Fibroblast of skin of left biceps (primary cell): ENCODE results near the gene SLC38A10.
"Not testable (repeated sequence)": the region's sequence is repeated elsewhere in the genome, so short reads cannot be mapped to it uniquely, and the experiment has no call there.

Source experiments
- DNase-seq, 2 experiments: peaks; one replicate each; pipeline ENCODE4 v3.0.0-alpha.2; 2013; ENCODE audit warnings: low read depth in 2 of 2

The SLC38A10 gene

DNA sequence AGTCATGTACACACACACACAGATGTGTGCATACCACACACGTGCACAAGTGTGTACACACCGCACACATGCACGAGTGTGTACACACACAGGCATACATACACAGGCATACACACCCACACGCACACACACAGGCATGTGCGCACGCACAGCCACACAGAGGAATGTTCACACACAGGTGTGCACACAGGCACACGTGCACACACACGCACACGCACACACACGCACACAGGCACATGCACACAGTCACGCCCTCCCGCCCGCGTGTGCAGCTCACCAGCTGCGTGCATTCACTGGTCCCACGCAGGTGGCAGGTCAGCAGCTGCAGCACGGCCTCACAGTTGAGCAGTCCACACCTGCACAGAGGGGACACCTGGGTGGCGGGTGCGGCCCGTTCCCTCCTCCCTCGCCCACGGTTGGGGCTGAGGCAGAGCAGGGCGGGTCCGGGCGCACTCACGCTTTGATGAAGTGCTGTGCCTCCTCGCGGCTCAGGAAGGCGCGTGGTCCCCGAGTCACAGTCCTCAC, 63.9 kb downstream of the SLC38A10 start:
- DNase-seq = no peak

DNA sequence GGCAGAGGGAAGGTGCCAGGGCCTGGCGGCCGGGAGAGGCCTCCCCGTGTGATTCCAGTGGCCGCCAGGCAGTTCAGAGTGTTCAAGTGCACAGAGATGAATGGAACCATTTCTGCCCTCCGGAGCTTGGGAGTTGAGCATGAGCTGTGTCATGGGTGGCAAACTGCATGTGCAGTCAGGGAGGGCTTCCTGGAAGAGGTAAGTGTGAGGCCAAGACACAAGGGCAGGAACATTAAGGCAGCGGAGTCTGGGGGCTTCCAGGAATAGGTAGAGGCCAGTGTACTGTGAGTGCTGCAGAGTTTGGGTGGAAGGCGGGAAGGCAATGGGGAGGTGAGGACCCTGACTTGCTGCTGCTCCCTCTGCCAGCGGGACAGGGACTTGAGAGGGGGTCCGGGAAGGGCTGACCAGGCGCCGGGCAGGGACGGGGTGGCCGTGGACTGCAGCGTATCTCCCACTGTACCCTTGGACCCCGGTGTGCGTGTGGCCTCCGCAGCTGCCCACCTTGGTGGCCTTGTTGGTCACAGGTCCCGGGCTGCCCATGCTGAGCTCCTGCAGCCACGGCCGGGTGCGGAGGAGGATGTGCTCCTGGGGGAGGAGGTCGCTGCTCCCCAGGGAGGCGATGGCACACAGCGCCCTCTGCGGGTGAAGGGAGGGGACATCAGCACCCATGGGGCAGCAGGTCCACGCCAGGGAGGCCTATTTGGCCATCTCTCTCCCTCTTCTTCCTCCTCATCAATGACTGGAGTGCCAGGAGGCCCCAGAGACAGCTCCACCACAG, 64.9 kb downstream of the SLC38A10 start:
- DNase-seq = no peak

GRCh38 chr17:81229666-81229920, 65.5 kb downstream of the SLC38A10 start:
- DNase-seq = no peak

DNA sequence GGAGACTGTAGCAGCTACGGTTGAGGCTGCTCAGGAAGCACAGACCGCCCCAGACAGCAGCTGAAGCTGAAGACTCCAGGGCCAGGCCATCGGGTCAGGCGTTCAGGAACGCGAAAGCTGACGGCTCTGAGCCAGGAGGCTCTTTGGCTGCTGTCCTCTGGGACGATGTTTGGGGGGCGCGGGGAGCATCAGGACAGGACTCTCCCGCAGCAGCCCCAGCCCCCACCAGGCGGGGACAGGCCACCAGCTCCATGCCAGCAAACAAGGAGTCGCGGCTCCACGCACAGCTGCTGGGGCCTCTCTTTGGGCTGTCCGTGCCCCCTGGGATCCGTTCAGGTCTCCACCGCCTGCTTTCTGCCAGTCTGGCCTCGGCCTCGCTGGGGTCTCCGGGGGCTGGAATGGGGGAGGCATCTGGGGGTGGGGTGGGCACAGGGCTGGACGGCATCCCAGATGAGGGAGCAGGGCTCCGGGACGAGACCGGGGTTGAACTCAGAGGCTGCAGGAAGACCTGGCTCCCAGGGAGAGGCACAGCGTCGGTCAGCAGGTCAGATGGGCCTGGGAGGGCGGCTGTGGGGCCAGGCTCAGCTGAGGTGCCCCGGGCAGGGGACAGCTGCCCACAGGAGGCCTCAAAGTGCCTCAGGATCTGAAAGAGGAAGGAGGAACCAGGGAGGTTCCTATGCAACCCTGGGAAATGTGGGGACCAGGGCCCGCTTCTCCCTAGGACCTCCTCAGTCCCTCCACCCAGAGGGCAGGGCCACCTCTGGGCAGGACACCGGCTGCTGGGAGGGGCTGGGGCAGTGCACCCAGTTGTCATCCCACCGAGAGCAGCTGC, 66.1 kb downstream of the SLC38A10 start:
- no peak for DNase-seq

GRCh38 chr17:81228420-81228819, 66.7 kb downstream of the SLC38A10 start:
- DNase-seq = no peak

DNA sequence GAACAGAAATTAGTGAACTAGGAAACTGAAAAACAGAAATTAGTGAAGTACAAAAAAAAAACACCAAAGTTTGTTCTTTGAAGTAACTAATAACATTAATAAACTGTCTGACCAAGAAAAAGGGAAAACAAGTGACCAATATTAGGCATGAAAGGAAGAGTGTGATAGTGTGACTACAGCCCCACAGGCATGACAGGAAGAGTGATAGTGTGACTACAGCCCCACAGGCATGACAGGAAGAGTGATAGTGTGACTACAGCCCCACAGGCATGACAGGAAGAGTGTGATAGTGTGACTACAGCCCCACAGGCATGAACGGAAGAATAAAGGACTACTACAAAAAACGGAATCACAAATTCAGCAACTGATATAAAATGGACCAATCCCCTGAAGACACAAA, 67.5 kb downstream of the SLC38A10 start:
- not testable (repeated sequence) for DNase-seq

DNA sequence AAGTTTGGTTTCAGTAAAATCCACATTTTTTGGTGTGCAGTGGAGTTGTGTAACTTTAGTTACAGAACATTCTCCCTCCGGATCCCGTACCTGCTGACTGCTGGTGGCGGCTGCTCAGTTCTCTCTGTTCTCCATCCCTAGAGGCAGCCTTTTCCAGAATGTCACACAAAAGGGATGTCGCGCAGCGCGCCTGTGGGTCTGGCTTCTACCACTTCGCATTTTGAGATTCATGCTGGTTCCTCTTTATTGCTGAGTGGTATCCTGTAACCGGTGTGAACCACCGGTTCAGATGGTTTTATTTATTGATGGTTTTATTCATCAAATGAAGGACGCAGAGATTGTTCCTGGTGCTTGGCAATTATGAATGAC, 71.4 kb downstream of the SLC38A10 start:
- no peak for DNase-seq

DNA sequence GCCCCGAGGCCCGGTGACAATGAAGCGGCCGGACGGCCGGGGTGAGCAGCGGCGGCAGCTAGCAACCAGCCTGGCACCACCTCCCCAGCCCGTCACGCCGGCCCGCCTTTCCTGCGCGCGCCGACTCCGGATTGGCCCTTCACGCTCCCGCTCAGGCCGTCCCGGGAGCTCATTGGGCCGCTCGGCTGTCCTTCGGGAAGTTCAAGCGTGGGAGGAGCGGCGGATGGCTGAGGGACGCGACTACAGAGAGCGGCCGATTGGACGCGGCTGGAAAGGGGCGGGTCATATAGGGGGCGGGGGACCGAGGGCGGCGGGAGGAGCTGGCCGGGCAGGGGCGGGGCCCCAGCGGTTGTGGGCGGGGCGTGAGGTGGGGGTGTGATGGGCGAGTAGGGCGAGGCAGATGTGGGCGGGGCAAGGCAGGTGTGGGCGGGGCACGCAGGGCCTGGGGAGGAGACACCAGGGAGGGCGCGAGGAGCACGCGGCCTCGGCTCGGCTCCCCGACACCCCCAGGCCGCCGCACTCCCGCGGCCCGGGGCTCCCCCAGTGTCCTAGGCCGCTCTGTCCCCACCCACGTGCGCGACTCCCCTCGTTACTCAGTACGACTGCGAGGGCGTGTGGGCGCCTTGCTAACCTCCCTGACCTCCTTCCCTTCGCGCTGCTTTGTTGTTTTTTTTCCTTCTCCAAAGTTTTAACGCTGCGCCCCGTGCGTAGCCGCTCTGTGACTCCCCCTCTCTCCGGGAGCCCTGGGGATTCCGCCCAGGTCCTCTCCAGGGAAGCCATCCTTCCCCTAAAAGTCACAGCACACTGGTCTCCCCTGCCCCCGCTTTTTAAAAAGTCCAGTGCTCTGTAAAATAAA, 72.0 kb downstream of the SLC38A10 start, which contains the start of gene CEP131:
Gene CEP131, minus strand, starts transcription at position 60 of the 856 bp plus-strand sequence. CDS start 2,909 bp downstream, outside the sequence.
- peak; percentile 95 to 96 for DNase-seq

DNA sequence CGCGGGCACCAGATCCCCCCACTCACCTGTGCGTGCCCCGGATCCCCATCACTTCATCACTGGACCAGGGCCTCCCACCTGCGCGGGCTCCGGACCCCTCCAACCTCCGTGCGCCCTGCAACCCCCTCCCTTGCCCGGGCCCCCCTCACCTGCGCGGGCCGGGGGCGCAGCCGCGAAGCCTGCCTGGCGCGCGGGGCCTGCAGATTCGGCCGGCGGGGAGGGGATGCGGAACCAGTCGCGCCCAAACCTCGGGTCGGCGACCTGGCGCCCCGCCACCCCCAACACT, 72.5 kb downstream of the SLC38A10 start:
- no peak for DNase-seq

- no peak for DNase-seq
Measured at GRCh38 chr17:81221842-81222619, 73.1 kb downstream of the SLC38A10 start.

GRCh38 chr17:81221371-81221841, 73.7 kb downstream of the SLC38A10 start:
- DNase-seq = no peak

DNA sequence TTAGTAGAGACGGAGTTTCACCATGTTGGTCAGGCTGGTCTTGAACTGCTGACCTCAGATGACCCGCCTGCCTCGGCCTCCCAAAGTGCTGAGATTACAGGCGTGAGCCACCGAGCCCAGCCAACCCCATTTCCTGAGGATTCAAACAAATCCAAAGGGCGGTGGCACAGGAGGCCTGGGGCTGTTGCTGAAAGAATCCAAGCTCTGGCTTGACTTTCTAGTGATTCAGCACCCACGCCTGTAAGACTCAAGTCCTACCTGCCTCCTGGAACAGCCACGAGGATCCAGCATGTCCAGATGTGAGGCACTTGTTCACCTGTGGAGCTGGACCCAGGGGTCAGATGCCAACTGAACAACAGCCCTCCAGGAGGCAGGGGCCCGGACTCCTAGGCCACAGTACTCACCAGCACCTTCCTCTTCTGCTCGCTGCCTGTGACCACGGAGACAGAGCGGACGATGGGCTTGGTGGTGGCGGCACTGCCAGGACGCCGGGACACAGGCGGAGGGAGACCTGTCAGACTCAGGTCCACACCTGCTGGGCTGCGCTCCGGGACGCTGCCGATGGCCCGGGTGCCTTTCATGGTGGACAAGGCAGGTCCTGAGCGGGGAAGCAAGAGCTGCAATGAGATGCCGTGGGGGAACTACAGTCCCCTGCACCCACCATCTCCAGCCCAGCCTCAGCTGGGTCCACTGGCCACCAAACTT, 75.5 kb downstream of the SLC38A10 start:
- DNase-seq = no peak

DNA sequence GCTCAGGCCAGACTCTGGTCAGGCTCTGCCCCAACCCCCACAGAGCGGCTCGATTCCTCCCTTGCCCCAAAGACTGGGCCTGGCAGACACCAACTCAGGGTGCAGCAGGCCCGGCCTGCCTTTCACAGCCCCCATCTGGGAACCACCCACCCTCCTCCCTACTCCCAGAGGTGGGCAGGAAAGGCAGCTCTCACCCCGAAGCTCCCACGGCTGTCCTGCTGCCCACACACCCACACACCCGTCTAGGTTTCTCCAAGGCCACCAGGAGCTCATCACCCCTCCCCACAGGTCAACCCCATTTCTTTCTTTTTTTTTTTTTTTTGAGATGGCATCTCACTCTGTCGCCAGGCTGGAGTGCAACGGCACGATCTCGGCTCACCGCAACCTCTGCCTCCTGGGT, 76.1 kb downstream of the SLC38A10 start:
- no peak for DNase-seq

DNA sequence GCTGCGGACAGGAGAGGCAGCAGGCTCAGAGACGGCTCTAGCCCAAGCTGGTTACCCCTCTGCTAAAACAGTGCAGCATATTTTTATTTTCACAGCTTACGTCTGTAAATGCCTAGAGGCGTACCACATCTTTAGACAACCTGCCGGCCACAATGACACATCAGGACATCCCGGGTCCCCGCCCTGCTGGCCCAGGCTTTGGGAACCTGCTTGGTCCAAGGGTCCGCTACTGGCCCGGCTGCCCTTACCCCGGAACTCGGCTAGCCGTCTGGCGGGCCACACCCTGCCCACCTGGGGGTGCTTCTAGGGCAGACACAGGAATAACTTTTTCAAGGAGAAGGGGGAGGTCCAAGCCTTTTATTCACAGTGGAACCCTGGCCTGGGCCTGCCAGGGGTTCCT, 76.6 kb downstream of the SLC38A10 start:
- no peak for DNase-seq

GRCh38 chr17:81217491-81217890, 77.6 kb downstream of the SLC38A10 start:
- DNase-seq = no peak

- DNase-seq = no peak
Measured at GRCh38 chr17:81213978-81214377, 81.1 kb downstream of the SLC38A10 start.

GRCh38 chr17:81212365-81212764, 82.7 kb downstream of the SLC38A10 start:
- DNase-seq = no peak

GRCh38 chr17:81210868-81211267, 84.2 kb downstream of the SLC38A10 start:
- DNase-seq = no peak

- no peak for DNase-seq
Measured at GRCh38 chr17:81210466-81210865, 84.6 kb downstream of the SLC38A10 start.

- DNase-seq = no peak
Measured at GRCh38 chr17:81209141-81209540, 86.0 kb downstream of the SLC38A10 start.

DNA sequence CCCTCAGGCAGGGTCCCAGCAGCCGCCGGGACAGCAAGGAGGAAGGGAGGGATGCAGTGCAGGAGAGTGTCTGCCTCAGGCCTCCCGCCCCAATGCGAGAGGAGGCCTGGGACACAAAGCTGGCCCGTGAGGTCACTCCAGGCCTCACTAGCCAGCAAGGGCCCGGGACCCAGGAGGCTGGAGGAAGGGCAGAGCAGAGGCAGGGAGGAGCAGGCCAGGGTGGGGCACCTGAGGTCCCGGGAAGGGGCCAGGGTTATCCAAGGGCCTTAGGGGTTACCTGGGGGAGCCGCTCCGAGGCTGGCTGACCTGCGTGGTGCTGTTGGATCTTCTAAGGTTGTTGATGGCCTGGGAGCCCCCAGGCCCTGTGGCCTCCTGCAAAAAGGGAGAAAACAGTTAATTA, 86.5 kb downstream of the SLC38A10 start:
- no peak for DNase-seq
